Activated CD4-positive, alpha-beta memory T cell treated with anti-CD3 and anti-CD28 coated beads, Interleukin-2, amount 10 ng/mL, durations not matched to agents 7 days and 5 days (primary cell): Measurements from ENCODE around the gene EPB41L2. TPM values are rescaled to one million over a fixed set of nuclear protein-coding genes. Genes with fewer than 3 reads are reported as not detected.
"Not testable (repeated sequence)": the region's sequence is repeated elsewhere in the genome, so short reads cannot be mapped to it uniquely, and the experiment has no call there.

Source experiments
- CTCF ChIA-PET: fragments of 350-600 bp; sonication (Branson Sonifier 250); formaldehyde crosslinking; loops from one replicate; lab custom pipeline; 2021; ENCODE audit warnings: antibody characterized with exemption, inconsistent platforms; lab: Charles Lee
- POLR2A ChIA-PET: fragments of 350-600 bp; sonication (Branson Sonifier 250); formaldehyde crosslinking; loops from one replicate; lab custom pipeline; 2021; ENCODE audit warnings: antibody characterized with exemption; lab: Charles Lee
- DNase-seq: peaks from one replicate; pipeline ENCODE4 v3.0.0-alpha.2; 2020
- H3K27ac Mint-ChIP-seq: one replicate; pipeline ENCODE4 v1.8.0; 2021; ENCODE audit warnings: mild to moderate bottlenecking, mixed read lengths
- H3K27me3 Mint-ChIP-seq: one replicate; pipeline ENCODE4 v1.8.0; 2021; ENCODE audit warnings: mixed read lengths
- H3K36me3 Mint-ChIP-seq: one replicate; pipeline ENCODE4 v1.8.0; 2021; ENCODE audit warnings: low read depth, mixed read lengths
- H3K4me1 Mint-ChIP-seq: one replicate; pipeline ENCODE4 v1.8.0; 2021; ENCODE audit warnings: mixed read lengths
- H3K4me3 Mint-ChIP-seq: one replicate; pipeline ENCODE4 v1.8.0; 2021; ENCODE audit warnings: mild to moderate bottlenecking, mixed read lengths
- H3K9me3 Mint-ChIP-seq: one replicate; pipeline ENCODE4 v1.8.0; 2021; ENCODE audit warnings: mixed read lengths
- total RNA-seq, 2 experiments: library from RNA; stranded (reverse); gene quantifications; one replicate each; pipeline ENCODE4 v1.2.3, GENCODE V29; 2021

Gene EPB41L2
- total RNA-seq, 2 experiments from 2014 or later: 24.8 to 25.6 TPM

DNA sequence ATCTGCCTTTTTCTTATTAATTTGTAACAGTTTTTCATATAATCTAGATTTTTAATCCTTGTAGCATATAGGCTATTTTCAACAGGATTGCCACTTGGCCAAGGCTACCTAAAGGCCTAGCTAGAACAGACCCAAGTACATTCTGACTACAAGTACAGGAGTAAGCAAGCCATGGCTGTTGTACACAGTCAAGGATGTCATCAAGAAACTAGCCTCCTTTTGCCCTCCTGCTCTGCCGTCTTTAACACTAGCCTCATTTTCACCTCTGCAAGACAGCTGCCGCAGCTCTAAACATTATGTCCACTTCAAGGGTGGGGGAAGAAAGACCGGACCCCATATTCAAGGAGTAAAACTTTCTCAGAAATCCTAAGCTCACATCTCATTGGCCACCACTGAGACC, 45.1 kb downstream of the EPB41L2 start:
- ChIA-PET CTCF (no interaction called here), POLR2A (no interaction called here)
- Mint-ChIP-seq H3K27ac (no peak overlapping the region), H3K36me3 (no peaks in the 10 kb centered on the region), H3K4me3 (no peak overlapping the region), H3K9me3 (no peaks in the 10 kb centered on the region), H3K27me3 (no peaks in the 10 kb centered on the region), H3K4me1 (no peaks in the 10 kb centered on the region)
- DNase-seq: no peak

DNA sequence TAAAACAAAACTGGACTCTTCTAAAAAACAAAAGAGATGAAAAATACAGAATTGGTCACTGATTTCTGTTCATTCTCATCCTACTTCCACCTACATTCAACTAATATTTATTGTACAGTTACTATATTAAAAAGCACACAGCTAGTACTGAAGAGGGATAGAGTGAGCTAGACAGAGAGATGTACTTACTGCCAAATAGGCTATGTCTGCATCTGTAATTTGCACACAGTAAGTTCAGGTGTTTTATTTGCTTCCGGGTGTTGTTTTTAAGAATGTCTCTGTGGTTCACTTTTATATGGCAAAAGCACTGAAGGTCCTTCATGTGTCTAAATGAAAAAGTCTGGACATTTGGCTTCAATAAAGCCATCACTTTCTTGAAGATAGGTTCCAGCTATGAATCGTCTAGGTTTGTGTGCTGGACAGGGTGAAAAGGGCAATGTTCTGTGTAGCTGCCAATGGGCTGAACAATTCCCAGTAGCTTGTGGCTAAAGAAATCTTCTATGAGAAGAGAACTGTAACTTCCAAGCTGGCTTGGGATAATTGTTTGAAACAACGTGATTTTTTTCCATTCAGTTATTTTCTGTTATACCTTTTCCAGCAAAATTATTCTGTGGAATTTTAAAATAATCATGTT, 47.3 kb downstream of the EPB41L2 start:
- Mint-ChIP-seq H3K9me3 (peaks cover 3% of the 10 kb centered on the region), H3K27ac (no peak overlapping the region), H3K4me1 (no peaks in the 10 kb centered on the region), H3K27me3 (no peaks in the 10 kb centered on the region), H3K36me3 (no peaks in the 10 kb centered on the region), H3K4me3 (no peak overlapping the region)
- DNase-seq: no peak
- POLR2A ChIA-PET: no interaction called here
- CTCF ChIA-PET: no interaction called here

DNA sequence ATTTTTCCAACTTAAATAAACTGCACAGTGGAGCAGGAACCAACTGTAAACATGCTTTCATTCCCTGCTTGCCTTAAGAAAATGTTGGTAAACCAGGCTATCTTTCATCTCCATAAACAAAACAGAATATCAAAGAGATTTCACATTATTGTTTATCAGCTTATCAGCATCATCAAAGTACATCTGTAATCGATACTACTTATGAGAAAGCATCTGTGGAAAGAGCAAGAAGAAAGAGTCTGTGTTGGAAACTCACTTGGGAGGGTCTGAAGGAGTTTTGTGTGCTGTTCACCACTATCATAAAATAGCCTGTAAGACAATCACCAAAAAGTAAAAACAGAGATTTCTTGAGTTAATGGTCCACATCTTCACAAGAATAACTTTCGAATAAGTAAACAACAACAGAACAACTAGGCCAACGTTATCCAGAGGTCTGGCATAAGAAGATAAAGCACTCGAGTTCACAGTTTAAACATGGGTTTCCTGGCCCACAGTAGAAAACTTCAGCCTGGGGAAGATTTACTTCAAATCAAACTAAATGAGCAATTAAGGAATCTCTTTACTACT, 47.9 kb downstream of the EPB41L2 start:
- H3K27me3 Mint-ChIP-seq: no peaks in the 10 kb centered on the region
- CTCF ChIA-PET: no interaction called here
- POLR2A ChIA-PET: no interaction called here

DNA sequence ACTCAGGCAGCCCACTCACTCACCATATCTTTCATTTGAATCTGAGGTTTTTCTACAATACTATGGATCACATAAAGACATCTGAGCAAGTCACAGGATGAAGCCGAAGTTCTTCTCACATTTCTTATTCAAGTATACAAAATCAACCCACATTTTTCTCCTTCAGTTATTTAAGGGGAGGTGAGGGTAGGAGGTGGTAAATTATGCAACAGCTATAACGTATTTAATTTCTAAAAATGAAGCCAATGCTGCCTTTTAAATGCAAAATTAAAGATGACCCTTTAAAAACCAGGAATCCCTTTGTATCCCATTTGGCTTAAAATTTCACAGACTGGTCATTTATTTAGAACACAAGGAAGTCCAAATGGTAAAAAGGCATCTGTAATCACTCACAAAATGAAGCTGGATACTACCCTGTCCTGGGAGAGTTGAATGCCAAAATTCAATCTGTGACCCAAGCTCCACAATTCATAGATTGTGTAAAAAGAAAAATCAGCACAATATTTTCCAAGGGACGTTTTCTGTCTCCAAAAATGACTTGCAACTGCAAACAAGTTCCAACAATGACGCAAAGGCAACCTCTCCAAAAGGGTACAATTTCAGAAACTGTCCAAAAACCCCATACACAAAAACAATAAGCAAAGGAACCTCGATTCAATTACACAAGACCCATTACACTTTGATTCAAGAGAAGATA, 48.8 kb downstream of the EPB41L2 start:
- Mint-ChIP-seq H3K4me1 (no peaks in the 10 kb centered on the region), H3K36me3 (no peaks in the 10 kb centered on the region), H3K27ac (no peak overlapping the region), H3K4me3 (no peak overlapping the region), H3K27me3 (no peaks in the 10 kb centered on the region), H3K9me3 (peaks cover 4% of the 10 kb centered on the region)
- DNase-seq: no peak
- CTCF ChIA-PET: interaction anchor here (0.6 kb wide), 1 partner anchor 100 kb away, joined by 4 read pairs; no protein-coding TSS in a partner anchor
- POLR2A ChIA-PET: no interaction called here

More for the DNA sequence above, 47.9 kb downstream of the EPB41L2 start:
- Mint-ChIP-seq H3K9me3 (peaks cover 4% of the 10 kb centered on the region), H3K27ac (no peak overlapping the region), H3K4me3 (no peak overlapping the region), H3K36me3 (no peaks in the 10 kb centered on the region), H3K4me1 (no peaks in the 10 kb centered on the region)
- no peak for DNase-seq

DNA sequence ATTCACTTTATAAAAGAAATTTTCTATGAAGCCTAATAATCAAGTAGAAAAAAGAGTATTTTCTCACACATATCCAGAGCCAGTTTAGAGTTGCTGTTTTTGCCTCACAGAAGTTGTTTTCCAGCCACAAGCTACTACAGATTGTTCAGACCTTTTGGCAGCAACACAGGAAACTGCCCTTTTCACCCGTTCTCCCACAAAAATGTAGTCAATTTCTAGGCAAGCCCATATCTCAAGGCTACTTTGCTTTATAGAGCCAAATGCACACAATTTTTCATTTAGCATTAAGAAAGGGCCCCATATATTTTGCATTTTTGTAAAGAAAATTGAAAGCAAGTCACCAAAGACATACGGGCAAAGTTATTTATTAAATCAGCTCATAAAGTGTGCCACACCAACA, 49.5 kb downstream of the EPB41L2 start:
- H3K27me3 Mint-ChIP-seq: no peaks in the 10 kb centered on the region
- H3K36me3 Mint-ChIP-seq: peaks cover 3% of the 10 kb centered on the region
- no peak overlapping the region for H3K27ac Mint-ChIP-seq
- H3K4me3 Mint-ChIP-seq: no peak overlapping the region
- ChIA-PET POLR2A (no interaction called here), CTCF (no interaction called here)
- no peaks in the 10 kb centered on the region for H3K4me1 Mint-ChIP-seq
- DNase-seq: no peak
- peaks cover 7% of the 10 kb centered on the region for H3K9me3 Mint-ChIP-seq

DNA sequence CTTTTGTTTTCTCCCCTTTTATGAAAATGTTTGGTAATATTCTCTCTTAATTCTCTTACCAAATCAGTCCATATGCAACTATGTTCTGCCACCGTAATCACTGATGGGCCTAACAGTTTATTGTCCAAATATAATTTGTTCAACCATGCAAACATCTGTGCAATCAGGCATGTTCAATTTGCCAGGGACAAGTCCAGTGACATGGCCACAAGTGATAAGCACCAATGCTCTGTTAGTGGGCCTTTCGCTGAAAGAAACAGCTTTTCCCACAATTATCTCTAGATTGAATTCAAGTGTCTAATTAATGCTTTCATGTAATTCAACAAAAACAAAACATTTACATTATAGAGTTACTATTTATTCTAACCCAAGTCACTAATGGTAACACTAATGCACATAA, 53.3 kb downstream of the EPB41L2 start:
- peaks cover 16% of the 10 kb centered on the region for H3K36me3 Mint-ChIP-seq
- no peak overlapping the region for H3K27ac Mint-ChIP-seq
- CTCF ChIA-PET: no interaction called here
- H3K27me3 Mint-ChIP-seq: no peaks in the 10 kb centered on the region
- no peak for DNase-seq
- no peak overlapping the region for H3K4me3 Mint-ChIP-seq
- no peaks in the 10 kb centered on the region for H3K4me1 Mint-ChIP-seq
- peaks cover 19% of the 10 kb centered on the region for H3K9me3 Mint-ChIP-seq
- POLR2A ChIA-PET: no interaction called here

DNA sequence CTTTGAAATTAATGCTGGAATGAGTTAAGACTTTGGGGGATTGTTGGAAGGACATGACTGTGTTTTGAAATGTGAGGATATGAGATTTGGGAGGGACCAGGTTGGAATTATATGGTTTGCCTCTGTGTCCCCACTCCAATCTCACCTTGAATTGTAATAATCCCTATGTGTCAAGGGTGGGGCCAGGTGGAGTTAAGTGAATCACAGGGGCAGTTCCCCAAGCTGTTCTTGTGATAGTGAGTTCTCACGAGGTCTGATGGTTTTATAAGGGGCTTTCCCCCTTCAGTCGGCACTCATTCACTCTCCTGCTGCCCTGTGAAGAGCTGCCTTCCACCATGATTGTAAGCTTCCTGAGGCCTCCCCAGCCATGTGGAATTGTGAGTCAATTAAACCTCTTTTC, 54.1 kb downstream of the EPB41L2 start:
- Mint-ChIP-seq H3K36me3 (peaks cover 16% of the 10 kb centered on the region), H3K9me3 (peaks cover 19% of the 10 kb centered on the region)
- H3K4me3 Mint-ChIP-seq, H3K4me1 Mint-ChIP-seq, CTCF ChIA-PET, H3K27ac Mint-ChIP-seq, POLR2A ChIA-PET, H3K27me3 Mint-ChIP-seq, DNase-seq: not testable (repeated sequence)

DNA sequence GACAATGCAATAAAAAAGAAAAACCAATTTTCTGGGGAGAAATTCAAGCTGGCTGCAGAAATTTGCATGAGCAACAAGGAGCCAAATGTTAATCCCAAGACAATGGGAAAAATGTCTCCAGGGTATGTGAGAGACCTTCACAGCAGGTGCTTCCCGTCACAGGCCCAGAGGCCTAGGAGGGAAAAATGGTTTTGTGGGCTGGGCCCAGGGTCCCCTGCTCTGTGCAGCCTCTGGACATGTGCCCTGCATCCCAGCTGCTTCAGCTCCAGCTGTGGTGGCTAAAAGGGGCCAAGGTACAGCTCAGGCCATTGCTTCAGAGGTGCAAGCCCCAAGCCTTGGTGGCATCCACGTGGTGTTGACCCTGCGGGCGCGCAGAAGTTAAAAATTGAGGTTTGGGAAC, 55.1 kb downstream of the EPB41L2 start:
- H3K27ac Mint-ChIP-seq, DNase-seq, H3K4me3 Mint-ChIP-seq, H3K4me1 Mint-ChIP-seq, CTCF ChIA-PET, POLR2A ChIA-PET, H3K27me3 Mint-ChIP-seq: not testable (repeated sequence)
- H3K9me3 Mint-ChIP-seq: peaks cover 19% of the 10 kb centered on the region
- peaks cover 16% of the 10 kb centered on the region for H3K36me3 Mint-ChIP-seq

DNA sequence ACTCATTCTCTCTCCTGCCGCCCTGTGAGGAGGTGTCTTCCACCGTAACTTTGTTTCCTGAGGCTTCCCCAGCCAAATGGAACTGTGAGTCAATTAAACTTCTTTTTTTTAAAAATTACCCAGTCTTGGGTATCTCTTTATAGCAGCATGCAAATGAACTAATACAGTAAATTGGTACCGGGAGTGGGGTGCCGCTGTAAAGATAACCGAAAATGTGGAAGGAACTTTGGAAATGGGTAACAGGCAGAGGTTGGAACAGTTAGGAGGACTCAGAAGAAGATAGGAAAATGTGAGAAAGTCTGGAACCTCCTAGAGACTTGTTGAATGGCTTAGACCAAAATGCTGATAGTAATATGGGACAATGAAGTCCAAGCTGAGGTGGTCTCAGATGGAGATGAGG, 55.8 kb downstream of the EPB41L2 start:
- ChIA-PET CTCF (no interaction called here), POLR2A (no interaction called here)
- Mint-ChIP-seq H3K9me3 (peaks cover 19% of the 10 kb centered on the region), H3K4me1 (no peaks in the 10 kb centered on the region), H3K4me3 (no peak overlapping the region), H3K36me3 (peaks cover 16% of the 10 kb centered on the region), H3K27me3 (no peaks in the 10 kb centered on the region), H3K27ac (no peak overlapping the region)
- DNase-seq: no peak

DNA sequence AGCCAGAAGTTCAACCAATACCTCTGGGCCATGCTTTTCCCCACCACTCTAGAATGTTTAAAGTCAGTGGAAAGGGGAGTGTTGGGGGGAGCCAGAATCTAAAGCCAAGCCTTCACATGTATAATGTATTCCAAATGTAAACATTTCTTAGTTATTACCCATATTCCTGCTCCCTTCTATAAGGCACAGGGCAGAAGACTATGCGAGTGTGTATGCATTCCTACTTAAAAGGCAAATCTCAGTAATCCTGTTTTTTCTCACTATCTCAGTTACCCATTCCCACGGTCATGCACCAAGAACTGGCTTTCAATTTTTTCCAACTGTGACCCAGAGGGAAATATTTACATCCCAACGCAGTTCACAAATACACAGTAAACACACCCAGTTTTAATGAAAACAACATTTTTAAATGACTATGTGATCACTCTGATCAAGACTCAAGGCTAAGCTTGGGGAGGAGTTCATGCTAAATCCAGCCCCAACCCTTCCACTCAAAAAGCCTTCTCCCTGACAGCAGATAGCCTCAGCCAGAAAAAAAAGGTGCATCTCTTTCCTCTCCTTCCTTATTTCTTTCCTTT, 57.5 kb downstream of the EPB41L2 start:
- no peaks in the 10 kb centered on the region for H3K27me3 Mint-ChIP-seq
- H3K36me3 Mint-ChIP-seq: peaks cover 16% of the 10 kb centered on the region
- CTCF ChIA-PET: interaction anchor here (1.1 kb wide), 1 partner anchor 16 kb away, joined by 3 read pairs; no protein-coding TSS in a partner anchor
- H3K4me3 Mint-ChIP-seq: no peak overlapping the region
- no peak for DNase-seq
- H3K9me3 Mint-ChIP-seq: peaks cover 16% of the 10 kb centered on the region
- no peak overlapping the region for H3K27ac Mint-ChIP-seq
- POLR2A ChIA-PET: no interaction called here
- H3K4me1 Mint-ChIP-seq: no peaks in the 10 kb centered on the region

DNA sequence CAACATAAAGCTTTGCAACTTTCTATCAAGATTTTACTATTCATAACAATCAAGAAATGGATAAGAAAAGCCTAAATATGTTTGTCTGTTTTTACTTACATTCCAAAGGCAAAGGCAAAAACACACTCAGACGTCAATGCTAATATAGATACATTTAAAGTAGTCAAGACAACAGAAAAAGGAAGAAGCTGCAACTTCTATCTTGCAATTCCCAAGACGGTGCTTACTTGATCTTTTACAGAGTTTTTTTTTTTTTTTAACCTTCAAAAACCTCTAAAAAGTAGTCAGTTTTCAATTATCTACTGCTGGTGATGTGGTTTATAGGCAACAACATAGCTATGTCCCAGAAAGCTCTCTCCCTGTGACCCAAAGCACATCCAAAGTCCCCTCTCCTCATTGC, 58.1 kb downstream of the EPB41L2 start:
- Mint-ChIP-seq H3K9me3 (peaks cover 16% of the 10 kb centered on the region), H3K36me3 (peaks cover 16% of the 10 kb centered on the region), H3K27ac (no peak overlapping the region), H3K4me1 (no peaks in the 10 kb centered on the region), H3K4me3 (no peak overlapping the region), H3K27me3 (no peaks in the 10 kb centered on the region)
- ChIA-PET CTCF (interaction anchor here (1.1 kb wide), 1 partner anchor 16 kb away, joined by 3 read pairs; no protein-coding TSS in a partner anchor), POLR2A (no interaction called here)
- no peak for DNase-seq

DNA sequence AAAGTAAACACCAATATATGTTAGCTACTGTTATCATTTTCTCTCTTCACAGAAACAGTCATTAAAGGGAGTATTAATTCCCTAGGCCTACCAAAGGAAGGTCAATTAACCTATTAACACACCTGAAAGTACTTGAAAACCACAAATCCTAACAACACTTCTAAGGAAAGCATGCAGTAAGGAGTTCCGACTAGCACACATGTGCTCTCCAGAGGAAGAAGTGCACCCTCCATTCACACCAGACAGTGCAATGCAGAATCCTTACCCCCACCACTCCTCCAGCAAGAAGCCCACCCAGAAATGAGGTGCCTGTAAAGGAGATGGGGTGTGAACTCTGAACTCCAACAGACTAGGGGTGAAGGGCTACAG, 58.7 kb downstream of the EPB41L2 start:
- ChIA-PET POLR2A (no interaction called here), CTCF (no interaction called here)
- no peaks in the 10 kb centered on the region for H3K4me1 Mint-ChIP-seq
- DNase-seq: no peak
- H3K4me3 Mint-ChIP-seq: no peak overlapping the region
- no peaks in the 10 kb centered on the region for H3K27me3 Mint-ChIP-seq
- H3K9me3 Mint-ChIP-seq: peaks cover 16% of the 10 kb centered on the region
- H3K36me3 Mint-ChIP-seq: peaks cover 16% of the 10 kb centered on the region
- no peak overlapping the region for H3K27ac Mint-ChIP-seq
